GM19438 (cell line): ENCODE results near the gene AKAP17A.
"Not testable (repeated sequence)": the region's sequence is repeated elsewhere in the genome, so short reads cannot be mapped to it uniquely, and the experiment has no call there.

Source experiments
- ATAC-seq: cut with Tn5 transposase; IDR thresholded peaks from one replicate; pipeline ENCODE4 v1.9.1; 2021; ENCODE audit warnings: low read depth; ENCODE audit not compliant: unreplicated experiment

The AKAP17A gene, protein sequence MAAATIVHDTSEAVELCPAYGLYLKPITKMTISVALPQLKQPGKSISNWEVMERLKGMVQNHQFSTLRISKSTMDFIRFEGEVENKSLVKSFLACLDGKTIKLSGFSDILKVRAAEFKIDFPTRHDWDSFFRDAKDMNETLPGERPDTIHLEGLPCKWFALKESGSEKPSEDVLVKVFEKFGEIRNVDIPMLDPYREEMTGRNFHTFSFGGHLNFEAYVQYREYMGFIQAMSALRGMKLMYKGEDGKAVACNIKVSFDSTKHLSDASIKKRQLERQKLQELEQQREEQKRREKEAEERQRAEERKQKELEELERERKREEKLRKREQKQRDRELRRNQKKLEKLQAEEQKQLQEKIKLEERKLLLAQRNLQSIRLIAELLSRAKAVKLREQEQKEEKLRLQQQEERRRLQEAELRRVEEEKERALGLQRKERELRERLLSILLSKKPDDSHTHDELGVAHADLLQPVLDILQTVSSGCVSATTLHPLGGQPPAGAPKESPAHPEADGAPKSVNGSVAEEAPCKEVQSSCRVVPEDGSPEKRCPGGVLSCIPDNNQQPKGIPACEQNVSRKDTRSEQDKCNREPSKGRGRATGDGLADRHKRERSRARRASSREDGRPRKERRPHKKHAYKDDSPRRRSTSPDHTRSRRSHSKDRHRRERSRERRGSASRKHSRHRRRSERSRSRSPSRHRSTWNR

DNA sequence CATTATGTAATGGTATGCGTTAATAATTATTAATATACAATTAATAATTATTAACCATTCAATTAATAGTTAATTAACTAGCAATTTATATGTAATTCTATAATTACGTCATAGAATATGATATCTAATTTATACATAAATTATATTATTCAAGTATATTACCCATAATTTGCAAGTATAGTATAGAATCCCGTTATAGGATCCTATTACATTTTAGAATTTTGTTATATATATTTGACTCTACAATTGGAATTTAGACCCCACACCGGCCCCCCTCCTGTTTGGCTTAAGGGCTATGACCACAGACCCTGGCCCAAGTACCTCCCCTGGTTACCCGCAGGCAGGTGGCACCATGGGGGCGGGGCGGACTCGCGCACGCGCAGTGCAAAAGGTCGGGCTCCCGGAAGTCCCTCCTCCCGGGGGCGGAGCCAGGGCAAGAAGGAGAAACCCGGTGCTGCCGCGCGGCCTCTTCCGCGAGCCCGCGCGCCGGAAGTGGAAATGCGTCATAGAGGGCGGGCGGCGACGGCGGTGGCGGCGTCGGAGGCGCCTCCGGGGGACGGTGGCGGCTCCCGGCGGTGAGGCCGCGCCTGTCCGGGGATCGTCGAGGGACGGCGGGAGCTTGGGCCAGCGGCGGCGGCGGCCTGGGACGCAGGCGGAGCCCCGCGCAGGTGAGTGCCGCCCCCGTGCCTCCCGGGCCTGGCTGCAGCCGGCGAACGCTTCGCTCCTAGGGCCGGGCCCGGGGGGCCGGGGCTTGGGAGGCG lies at the start of gene AKAP17A:
AKAP17A (plus strand) TSS at position 503 of the 761 bp plus-strand sequence. CDS start 1,859 bp downstream, outside the sequence.
- ATAC-seq: peak; percentile 68

DNA sequence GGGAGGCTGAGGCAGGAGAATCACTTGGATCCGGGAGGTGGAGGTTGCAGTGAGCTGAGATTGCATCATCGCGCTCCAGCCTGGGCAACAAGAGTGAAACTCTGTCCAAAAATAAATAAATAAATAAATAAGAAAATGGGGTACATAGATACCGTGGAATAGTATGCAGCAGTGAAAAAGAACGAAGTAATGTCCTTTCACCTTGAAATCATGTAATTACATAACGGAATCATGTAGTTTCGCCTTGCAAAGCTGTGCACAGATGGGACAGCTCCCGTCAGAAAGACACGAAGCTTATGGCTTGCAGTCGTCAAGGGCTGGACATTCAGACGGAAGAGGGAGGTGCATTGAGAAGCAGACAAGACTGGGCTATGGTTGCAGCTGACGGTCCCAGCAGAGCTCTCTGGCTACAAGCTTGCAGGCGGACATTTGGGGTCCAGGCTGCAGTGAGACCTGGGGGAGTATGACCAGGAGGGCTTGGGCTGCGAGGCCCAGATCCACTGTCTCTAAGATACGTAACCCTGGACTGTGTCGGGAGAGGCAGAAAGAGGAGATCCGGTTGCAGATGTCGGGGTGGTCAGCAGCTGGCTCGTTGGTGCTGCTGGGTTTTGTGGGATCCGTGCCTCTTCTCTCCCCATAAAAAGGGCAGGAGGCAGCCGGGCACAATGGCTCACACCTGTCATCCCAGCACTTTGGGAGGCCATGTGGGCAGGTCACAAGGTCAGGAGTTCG lies 48.2 kb upstream of the AKAP17A start:
- ATAC-seq: no peak

DNA sequence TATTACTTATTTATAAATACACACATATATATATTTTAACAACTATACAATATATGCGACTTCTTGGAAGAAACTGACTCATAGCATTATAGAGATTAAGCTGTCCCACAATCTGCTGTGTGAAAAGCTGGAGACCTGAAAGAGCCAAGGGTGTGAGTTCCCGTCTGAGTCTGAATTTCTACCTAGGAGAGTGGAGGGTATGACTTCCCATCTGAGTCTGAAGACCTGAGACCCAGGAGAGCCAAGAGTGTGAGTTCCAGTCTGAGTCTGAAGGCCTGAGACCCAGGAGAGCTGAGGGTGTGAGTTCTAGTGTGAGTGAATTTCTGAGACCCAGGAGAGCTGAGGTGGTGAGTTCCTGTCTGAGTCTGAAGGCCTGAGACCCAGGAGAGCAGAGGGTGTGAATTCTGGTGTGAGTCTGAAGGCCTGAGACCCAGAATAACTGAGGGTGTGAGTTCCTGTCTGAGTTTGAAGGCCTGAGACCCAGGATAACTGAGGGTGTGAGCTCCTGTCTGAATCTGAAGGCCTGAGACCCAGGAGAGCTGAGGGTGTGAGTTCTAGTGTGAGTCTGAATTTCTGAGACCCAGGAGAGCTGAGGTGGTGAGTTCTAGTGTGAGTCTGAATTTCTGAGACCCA lies 45.5 kb upstream of the AKAP17A start:
- ATAC-seq: no peak

DNA sequence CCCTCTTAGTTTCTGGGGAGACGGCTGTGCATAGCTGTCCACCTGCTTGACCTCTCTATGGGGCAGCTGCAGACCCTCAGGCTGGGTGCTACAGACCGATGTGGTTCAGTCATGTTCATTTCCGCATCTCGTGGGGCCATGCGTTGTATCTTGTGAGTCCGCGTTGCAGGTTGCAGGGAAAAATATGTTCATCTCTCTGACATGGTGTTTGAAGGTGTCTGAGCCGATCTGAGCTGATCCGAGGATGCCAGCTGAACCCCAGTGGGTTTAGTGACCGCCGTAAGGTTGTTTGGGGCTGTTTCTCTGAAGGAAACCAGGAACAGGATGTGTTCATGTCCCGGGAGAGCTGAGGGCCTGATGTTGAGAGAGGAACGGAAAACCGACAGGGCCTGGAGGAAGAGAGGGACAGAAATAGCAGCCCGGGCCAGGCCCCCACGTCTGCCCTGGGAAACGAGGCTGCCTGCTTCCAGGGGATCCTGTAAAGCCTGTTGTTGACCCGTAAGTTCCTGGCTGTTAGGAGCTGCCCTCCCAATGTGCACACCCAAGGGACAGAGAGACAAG lies 44.6 kb upstream of the AKAP17A start:
- peak; percentile 58 for ATAC-seq

DNA sequence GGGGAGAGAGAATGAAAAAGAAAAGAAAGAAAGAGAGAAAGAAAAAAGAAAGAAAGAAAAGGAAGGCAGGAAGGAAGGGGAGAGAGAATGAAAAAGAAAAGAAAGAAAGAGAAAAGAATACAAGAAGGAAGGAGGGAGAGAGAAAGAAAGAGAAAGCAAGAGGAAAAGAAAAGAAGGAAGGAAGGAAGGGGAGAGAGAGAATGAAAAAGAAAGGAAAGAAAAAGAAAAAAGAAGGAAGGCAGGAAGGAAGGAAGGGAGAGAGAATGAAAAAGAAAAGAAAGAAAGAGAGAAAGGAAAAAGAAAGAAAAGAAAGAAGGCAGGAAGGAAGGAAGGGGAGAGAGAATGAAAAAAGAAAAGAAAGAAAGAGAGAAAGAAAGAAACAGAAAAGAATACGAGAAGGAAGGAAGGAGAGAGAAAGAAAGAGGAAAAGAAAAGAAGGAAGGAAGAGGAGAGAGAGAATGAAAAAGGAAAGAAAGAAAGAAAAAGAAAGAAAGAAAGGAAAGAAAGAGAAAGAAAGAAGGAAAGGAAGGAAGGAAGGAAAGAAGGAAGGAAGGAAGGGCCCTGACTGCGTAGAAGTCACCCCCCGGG lies 39.4 kb upstream of the AKAP17A start:
- no peak for ATAC-seq

DNA sequence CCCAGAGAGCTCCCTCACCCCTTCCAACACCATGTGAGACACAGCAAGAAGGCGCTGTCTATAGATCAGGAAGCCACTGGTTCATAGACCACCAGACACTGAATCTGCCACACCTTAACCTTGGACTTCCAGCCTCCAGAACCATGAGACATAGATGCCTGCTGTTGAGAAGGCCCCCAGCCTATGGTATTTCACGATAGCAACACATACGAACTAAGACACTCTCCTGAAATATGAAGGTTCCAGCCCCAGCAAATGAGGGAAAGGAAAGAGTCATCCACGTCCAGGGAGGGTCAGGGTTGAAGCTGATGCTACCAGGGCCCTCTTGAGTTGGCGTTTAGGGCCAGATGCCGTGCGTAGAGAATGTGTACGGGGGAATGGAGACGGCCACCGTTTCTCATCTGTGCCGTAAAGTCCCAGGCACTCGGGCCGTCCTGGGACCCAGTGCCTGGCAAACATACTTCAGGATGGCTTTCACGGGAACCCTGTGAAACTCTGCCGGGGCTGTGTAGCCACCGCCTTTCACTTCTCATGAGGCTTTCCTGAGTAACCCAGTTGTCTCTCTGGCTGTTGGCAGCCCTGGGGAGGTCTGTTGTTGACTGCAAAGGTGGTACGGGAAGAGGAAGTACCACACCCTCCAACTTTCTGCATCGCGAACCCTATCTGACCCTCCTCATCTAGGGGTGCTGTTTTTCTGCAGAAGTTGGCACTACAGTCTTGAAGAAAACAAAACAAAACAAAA lies 36.8 kb upstream of the AKAP17A start:
- ATAC-seq: no peak

DNA sequence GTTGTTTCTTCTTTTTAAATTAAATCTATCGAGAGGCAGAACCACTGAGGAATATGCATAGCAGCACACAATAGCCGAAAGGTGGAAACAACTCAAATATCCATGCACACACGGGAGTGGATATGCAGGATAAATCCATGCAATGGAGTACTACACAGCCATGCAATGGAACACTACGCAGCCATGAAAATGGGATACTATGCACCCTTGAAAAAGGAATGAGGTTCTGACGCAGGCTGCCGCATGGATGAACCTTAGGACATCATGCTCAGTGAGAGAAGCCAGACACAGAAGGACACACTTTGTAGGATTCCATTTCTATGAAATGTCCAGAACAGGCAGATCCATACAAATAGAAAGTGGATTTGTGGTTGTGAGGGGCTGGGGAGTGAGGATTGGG lies 36.0 kb upstream of the AKAP17A start:
- ATAC-seq: no peak

DNA sequence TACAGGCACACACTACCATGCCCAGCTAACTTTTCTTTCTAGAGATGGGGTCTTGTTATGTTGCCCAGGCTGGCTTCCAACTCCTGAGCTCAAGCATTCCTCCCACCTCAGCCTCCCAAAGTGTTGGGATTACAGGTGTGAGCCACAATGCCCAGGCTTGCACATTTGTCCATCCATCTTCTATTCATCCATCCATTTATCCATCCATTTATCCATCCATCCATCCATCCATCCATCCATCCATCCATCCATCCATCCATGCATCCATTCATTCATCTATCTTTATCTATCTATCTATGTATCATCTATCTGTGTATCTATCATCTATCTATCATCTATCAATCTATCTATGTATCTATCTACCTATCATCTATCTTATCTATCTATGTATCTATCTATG lies 34.0 kb upstream of the AKAP17A start:
- ATAC-seq: not testable (repeated sequence)

DNA sequence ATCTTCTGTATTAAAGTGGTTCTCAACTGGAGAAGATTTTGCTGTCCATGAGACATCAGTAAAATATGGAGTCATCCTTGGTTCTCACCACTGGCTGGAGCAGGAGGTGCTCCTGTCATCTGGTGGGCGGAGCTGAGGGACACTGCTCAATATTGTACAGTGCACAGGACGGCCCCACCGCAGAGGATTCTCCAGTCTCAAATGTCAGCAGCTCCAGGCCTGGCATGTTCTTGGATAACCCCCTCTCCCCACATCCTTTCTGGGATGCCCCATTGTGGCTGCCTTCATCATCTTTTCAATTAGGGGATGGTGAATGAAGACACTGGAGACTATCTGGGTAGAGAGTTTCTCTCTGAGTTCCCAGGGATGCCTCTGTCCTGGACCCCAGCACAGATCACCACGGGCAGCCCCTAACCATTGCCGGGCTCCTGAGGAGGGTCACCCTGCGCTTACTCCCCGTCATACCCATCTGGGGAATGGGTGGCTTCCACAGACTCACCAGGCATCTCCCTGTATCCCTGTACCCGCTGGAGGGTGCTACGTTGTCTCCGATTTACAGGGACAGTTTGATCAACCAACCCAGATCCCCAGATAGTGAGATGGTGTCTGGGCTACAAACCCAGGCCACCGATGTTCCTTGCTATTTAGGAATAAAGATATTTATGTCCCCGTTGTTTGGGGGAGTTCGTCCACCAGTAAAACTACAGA lies 32.5 kb upstream of the AKAP17A start:
- no peak for ATAC-seq

DNA sequence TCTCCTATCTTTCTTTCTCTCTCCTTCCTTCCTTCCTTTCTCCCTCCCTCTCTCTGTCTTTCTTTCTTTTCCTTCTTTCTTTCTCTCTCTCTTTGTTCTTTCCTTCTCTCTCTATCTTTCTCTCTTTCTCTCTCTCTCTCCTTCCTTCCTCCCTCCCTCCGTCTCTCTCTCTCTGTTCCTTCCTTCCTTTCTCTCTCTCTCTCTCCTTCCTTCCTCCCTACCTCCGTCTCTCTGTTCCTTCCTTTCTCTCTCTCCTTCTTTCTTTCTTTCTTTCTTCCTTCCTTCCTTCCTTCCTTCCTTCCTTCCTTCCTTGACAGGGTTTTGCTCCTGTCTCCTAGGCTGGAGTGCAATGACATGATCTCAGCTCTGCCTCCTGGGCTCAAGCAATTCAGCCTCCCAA lies 30.2 kb upstream of the AKAP17A start:
- ATAC-seq: no peak

DNA sequence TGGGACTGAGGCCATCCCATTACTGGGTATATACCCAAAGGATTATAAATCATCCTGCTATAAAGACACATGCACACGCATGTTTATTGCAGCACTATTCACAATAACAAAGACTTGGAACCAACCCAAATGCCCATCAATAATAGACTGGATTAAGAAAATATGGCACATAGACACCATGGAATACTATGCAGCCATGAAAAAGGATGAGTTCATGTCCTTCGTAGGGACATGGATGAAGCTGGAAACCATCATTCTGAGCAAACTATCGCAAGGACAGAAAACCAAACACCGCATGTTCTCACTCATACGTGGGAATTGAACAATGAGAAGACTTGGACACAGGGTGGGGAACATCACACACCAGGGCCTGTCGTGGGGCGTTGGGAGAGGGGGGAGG lies 27.3 kb upstream of the AKAP17A start:
- ATAC-seq: not testable (repeated sequence)

DNA sequence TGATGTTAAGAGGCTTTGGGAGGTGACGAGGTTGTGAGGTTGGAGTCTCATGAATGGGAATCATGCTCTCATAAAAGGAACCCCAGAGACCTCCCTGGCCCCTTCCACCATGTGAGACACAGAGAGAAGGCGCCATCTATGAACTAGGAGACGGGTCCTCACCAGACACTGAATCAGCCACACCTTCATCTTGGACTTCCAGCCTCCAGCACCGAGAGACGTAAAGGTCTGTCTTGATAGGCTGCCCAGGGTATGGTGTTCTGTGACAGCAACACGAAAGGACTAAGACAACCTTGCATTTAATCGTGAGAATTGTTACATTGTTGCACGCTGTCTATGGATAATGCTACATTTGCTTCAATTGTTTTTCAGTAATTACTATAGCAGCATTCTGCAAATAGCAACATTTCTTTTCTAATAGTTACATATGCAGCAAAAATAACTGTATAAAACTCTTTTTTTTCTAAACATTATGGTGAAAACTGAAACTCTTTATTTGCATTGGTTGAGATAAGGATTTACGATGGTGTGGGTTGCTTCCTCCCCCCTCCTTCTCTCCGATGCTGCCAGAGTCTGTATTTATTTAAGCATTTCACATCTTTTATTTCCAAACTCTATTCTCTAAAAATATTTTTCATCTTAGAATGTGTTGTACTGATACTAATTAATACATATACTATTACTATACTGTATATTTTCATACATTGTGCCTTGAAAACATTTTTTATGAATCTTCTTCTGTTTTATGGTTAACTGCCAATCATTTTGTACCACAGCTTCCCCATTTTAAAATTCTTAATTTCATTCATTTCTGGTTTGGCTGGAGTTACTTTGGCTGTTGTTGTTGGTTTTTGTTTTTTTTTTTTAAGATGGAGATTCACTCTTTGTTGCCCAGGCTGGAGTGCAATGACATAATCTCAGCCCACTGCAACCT lies 26.4 kb upstream of the AKAP17A start:
- ATAC-seq: no peak

DNA sequence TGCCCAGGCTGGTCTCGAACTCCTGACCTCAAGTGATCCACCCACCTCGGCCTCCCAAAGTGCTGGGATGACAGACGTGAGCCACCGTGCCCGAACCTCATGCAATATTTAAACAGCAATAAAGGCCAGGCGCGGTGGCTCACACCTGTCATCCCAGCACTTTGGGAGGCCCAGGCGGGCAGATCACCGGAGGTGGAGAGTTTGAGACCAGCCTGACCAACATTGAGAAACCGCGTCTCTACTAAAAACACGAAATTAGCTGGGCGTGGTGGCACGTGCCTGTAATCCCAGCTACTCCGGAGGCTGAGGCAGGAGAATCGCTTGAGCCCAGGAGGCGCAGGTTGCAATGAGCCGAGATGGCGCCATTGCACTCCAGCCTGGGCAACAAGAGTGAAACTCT lies 17.2 kb upstream of the AKAP17A start:
- not testable (repeated sequence) for ATAC-seq

DNA sequence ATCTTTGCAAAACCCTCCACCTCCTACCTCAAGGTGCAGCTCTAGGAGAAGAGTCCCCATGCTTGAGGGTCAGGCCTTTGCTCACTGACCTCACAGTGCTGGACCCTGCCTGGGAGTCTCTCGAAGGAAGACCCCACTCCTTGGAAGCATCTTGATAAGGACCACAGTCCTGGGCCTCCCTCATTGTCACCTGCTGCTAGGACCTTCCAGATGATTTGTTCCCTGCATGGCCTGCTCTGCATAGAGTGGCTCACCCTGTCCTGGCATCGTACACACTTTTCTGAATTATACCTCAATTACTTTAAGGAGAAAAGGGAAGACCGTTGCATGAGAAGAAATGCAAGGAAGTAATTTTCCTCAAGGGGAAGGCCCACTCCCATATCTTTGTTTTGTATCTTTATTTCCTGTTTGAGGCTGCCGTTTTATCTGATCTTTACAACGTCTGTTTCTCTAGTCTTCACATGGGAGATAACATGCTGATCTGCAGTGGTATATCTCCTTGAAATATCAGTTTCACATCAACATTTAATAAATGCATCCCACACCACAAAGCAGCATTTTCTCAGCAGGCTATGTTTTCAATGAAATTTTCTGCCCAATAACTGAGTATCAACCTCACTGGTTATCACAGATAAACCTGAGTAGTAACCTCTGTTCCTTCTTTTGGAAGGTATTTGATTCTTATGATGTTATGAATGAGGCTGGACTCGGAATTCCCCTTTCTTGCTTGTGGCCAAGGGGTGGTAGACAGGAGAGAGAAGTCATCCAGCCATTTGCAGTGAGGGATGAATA lies 15.0 kb upstream of the AKAP17A start:
- ATAC-seq: no peak

DNA sequence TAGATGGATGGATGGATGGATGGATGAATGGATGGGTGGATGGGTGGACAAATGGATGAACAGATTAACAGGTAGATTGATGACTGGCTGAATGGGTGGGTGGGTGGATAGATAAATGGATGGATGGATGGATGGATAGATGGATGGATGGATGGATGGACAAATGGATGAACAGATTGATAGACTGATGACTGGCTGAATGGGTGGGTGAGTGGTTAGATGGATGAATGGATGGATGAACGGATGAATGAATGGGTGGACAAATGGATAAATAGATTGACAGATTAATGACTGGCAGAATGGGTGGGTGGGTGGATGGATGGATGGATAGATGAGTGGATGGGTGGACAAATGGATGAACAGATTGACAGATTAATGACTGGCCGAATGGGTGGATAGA lies 13.6 kb upstream of the AKAP17A start:
- ATAC-seq: no peak

DNA sequence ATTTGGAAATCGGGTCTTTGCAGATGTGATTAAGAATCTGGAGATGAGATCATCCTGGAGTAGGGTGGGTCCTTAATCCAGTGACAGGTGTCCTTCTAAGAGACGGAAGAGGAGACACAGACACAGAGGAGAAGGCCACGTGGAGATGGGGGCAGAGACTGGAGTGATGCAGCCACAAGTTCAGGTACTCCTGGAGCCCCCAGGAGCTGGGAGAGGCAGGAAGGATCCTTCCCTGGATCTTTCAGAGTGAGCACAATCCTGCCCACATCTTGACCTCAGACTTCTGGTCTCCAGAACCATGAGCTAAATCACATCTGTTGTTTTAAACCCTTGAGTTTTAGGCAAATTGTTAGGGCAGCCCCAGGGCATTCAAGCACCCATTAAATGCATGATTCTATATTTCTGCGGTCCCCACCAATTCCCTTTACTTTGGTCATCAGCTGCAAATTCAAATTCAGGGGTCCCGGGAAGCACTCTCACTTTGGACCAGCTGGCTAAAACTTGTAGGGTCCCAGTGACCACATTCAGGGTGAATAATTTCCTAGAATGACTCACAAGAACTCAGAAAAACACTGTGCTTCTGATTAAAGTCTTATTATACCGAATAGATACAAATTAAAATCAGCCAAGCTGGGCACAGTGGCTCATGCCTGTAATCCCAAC lies 12.8 kb upstream of the AKAP17A start:
- ATAC-seq: no peak
